OCI-LY3 (cell line): Measurements from ENCODE around the gene TENM4.

Experiments
- H2AFZ ChIP-seq: fragments of 200-600, 300-600 bp; shearing (Covaris generic); 2 replicates; pipeline ENCODE4 v1.6.0; 2014; ENCODE audit warnings: antibody characterized with exemption, low read depth, low read length
- H3K27ac ChIP-seq: fragments of 200-600, 300-600 bp; sonication (generic); 2 replicates; pipeline ENCODE4 v1.5.1; 2014; ENCODE audit warnings: mild to moderate bottlenecking, low read length, moderate library complexity, mixed read lengths
- H3K27me3 ChIP-seq: fragments of 200-600, 300-600 bp; sonication (generic); 2 replicates; pipeline ENCODE4 v1.6.1; 2014; ENCODE audit warnings: low read depth, low read length, mixed read lengths
- H3K36me3 ChIP-seq: fragments of 200-600, 300-600 bp; sonication (generic); replicated peaks from 2 replicates; pipeline ENCODE3; 2014; ENCODE audit warnings: low read depth, low read length, mixed read lengths
- H3K4me1 ChIP-seq: fragments of 300-600, 200-600 bp; sonication (generic); 2 replicates; pipeline ENCODE4 v1.6.1; 2014; ENCODE audit warnings: low read length, mixed read lengths
- H3K4me2 ChIP-seq: fragments of 200-600, 300-600 bp; sonication (generic); 2 replicates; pipeline ENCODE4 v1.6.1; 2014; ENCODE audit warnings: low read length, mixed read lengths
- H3K4me3 ChIP-seq: fragments of 300-600, 200-600 bp; sonication (generic); 2 replicates; pipeline ENCODE4 v1.5.1; 2014; ENCODE audit warnings: antibody characterized with exemption, mild to moderate bottlenecking, low read length, moderate library complexity
- H3K79me2 ChIP-seq: fragments of 300-600, 200-600 bp; shearing (Covaris generic); 2 replicates; pipeline ENCODE4 v1.6.1; 2014; ENCODE audit warnings: mild to moderate bottlenecking, low read length, mixed read lengths
- H3K9ac ChIP-seq: fragments of 300-600, 200-600 bp; shearing (Covaris generic); 2 replicates; pipeline ENCODE4 v1.6.0; 2014; ENCODE audit warnings: mild to moderate bottlenecking, low read length, moderate library complexity
- H3K9me3 ChIP-seq: fragments of 200-600, 300-600 bp; shearing (Covaris generic); 2 replicates; pipeline ENCODE4 v1.6.1; 2014; ENCODE audit warnings: low read length, mixed read lengths; ENCODE audit not compliant: insufficient read depth
- H4K20me1 ChIP-seq: fragments of 200-600, 300-600 bp; sonication (generic); 2 replicates; pipeline ENCODE4 v1.6.1; 2016; ENCODE audit warnings: low read length, mixed read lengths; ENCODE audit not compliant: insufficient read depth
- EZH2phosphoT487 ChIP-seq: fragments of 200-600 bp; shearing (Covaris generic); IDR thresholded peaks from 2 replicates; pipeline ENCODE4 v1.6.1; 2018; ENCODE audit warnings: antibody characterized with exemption, mixed run types, low read depth
- TF ChIP-seq, protein P1 (sequence below): fragments of 200-600, 300-600 bp; sonication (generic); IDR thresholded peaks from 2 replicates; pipeline ENCODE4 v1.5.1; 2014; ENCODE audit warnings: antibody characterized with exemption, low read length, low read depth

Gene TENM4

DNA sequence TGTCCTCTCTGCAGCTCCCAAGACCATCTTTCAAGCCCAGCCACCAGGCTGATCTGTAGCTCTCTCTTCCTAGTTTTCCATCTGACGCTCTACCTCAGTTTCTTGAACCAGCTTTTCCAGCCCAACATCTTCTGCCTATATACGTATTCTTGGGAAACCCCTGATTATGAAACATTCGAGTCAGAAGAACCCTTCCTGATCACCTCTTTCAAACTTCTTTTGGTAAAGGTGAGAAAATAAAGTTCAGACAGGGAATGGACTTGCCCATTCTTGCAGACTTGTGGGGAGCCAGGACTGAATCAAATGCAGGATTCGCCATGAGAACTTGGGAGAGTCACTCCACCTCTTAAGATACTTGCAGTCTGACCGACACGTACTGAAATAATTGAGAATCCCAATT lies 696.6 kb downstream of the TENM4 start:
- Histone ChIP-seq H3K4me1 (no peaks in the 10 kb centered on the region), H3K27me3 (no peaks in the 10 kb centered on the region), H3K9ac (no peak overlapping the region), H3K4me3 (no peak overlapping the region), H3K9me3 (no peaks in the 10 kb centered on the region), H4K20me1 (no peaks in the 10 kb centered on the region), H3K36me3 (no peaks in the 10 kb centered on the region), H2AFZ (no peak overlapping the region), H3K27ac (no peak overlapping the region), H3K4me2 (no peak overlapping the region), H3K79me2 (no peaks in the 10 kb centered on the region)
- TF ChIP-seq EZH2phosphoT487 = no peak
- TF ChIP-seq, protein P1, sequence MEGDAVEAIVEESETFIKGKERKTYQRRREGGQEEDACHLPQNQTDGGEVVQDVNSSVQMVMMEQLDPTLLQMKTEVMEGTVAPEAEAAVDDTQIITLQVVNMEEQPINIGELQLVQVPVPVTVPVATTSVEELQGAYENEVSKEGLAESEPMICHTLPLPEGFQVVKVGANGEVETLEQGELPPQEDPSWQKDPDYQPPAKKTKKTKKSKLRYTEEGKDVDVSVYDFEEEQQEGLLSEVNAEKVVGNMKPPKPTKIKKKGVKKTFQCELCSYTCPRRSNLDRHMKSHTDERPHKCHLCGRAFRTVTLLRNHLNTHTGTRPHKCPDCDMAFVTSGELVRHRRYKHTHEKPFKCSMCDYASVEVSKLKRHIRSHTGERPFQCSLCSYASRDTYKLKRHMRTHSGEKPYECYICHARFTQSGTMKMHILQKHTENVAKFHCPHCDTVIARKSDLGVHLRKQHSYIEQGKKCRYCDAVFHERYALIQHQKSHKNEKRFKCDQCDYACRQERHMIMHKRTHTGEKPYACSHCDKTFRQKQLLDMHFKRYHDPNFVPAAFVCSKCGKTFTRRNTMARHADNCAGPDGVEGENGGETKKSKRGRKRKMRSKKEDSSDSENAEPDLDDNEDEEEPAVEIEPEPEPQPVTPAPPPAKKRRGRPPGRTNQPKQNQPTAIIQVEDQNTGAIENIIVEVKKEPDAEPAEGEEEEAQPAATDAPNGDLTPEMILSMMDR = no peak

DNA sequence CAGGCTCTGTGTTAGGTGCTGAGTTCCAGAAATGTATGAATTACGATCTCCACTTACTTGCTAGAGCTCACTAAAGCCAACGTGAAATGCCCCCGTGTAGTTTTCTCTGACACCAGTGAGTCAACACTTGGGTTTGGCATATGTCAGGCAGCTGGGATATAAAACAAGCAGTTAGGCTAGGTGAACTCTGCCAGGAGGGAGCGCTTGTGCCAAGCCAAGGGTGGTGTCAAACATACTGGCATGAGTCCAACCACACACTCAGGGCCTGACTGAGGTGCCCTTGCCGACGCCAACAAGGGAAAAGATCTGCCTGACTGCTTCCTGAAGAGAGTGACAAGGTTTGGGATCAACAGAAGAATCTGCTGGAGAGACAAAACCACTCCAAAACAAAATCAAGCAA lies 698.4 kb downstream of the TENM4 start:
- Histone ChIP-seq H3K36me3 (no peaks in the 10 kb centered on the region), H2AFZ (no peak overlapping the region), H3K9me3 (no peaks in the 10 kb centered on the region), H3K27ac (no peak overlapping the region), H3K27me3 (no peaks in the 10 kb centered on the region), H3K4me3 (no peak overlapping the region), H3K4me2 (no peak overlapping the region), H3K4me1 (peaks cover 7% of the 10 kb centered on the region), H4K20me1 (no peaks in the 10 kb centered on the region), H3K79me2 (no peaks in the 10 kb centered on the region), H3K9ac (no peak overlapping the region)
- TF ChIP-seq, protein P1 = no peak
- no peak for TF ChIP-seq EZH2phosphoT487

DNA sequence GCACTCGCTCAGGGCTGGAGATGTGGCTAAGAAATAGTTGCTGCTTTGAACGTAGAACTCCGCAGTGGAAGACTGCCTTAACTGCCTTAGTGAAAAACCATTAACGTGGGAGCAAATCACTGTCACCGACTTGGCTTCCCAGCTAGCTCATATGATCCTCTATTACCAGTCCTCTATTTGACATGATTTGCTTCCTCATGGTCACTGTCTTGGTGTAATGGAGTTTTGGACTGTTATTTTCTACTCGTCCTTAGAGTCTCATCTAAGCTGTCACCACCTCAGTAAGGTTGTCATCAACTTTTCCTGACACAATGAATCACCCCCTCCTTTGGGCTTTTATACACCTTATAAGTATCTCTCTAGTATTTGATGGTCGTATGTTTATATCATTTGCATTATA lies 699.1 kb downstream of the TENM4 start:
- no peak overlapping the region for H3K9ac ChIP-seq
- TF ChIP-seq EZH2phosphoT487 = no peak
- TF ChIP-seq, protein P1 = no peak

DNA sequence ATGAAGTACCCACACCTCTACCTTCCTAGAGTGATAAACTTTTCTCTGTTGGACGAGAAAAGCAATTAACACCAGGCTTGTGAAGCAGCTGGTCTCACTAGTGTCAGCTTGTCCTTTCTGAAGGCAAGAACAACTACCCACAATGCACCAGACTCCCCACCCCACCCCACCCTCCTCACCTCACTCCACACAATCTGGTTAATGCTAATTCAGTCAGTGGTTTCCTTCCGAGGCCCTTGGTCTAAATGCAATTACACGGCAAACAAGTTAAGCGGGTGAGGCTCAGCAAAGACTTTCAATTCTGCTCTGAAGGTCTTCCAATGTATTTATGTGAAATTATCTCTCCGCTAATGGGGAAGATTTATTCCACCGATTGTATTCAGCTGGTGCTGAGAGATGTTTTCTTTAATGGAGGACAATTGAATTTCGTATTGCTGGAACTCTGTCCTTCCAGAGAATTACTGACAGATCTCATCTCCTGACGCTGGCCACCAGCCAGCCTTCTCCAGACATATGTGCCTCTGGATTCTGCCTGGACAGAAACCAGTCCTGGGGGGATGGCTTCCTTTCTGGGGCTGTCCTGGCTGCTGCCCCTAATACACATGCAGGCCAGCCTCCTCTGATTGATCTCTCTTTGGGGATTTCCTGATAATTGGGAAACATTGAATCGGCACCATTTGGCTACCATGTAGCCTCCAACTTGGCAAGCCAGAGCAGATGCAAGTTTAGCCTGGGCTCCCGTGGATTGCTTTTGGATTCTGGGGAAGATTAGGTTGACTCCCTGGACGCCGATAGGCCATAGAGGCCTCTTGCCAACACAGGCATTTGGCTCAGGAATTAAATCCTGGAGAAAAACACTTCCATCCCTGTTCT lies 700.4 kb downstream of the TENM4 start:
- Histone ChIP-seq H3K27me3 (no peaks in the 10 kb centered on the region), H3K9me3 (no peaks in the 10 kb centered on the region), H2AFZ (no peak overlapping the region), H3K4me3 (no peak overlapping the region), H3K27ac (no peak overlapping the region), H3K4me1 (peaks cover 7% of the 10 kb centered on the region), H3K9ac (no peak overlapping the region), H3K36me3 (peaks cover 3% of the 10 kb centered on the region), H3K79me2 (no peaks in the 10 kb centered on the region), H4K20me1 (no peaks in the 10 kb centered on the region), H3K4me2 (no peak overlapping the region)
- TF ChIP-seq, protein P1 = no peak
- no peak for TF ChIP-seq EZH2phosphoT487

More for the DNA sequence above, 699.1 kb downstream of the TENM4 start:
- H3K36me3 ChIP-seq = peaks cover under 1% of the 10 kb centered on the region
- H3K4me1 ChIP-seq = peaks cover 7% of the 10 kb centered on the region
- no peak overlapping the region for H3K4me2 ChIP-seq
- no peak overlapping the region for H3K4me3 ChIP-seq
- H4K20me1 ChIP-seq = no peaks in the 10 kb centered on the region
- no peaks in the 10 kb centered on the region for H3K27me3 ChIP-seq
- H3K79me2 ChIP-seq = no peaks in the 10 kb centered on the region
- H3K9me3 ChIP-seq = no peaks in the 10 kb centered on the region
- no peak overlapping the region for H2AFZ ChIP-seq
- no peak overlapping the region for H3K27ac ChIP-seq
